Sciatic nerve (tissue), 2 donors: Measurements from ENCODE around the gene PCP2. TPM values are rescaled to one million over a fixed set of nuclear protein-coding genes. Genes with fewer than 3 reads are reported as not detected.

Experiments
- ATAC-seq: fragments of 200-7000 bp; cut with Tn5 transposase; one replicate; pipeline ENCODE4 v1.9.1; 2020; ENCODE audit warnings: mild to moderate bottlenecking, moderate library complexity
- DNase-seq: peaks from one replicate; pipeline ENCODE4 v3.0.0-alpha.2; 2020; ENCODE audit warnings: low spot score
- intact Hi-C: fragments of 100-400 bp; cut with DNase I; formaldehyde crosslinking; loops from one replicate; pipeline ENCODE4 v1.14.2; 2022
- total RNA-seq: library from RNA; stranded (reverse); fragmentation: NEBNext Ultra II Directional; extraction: Animal tissue kit (Norgen Biotek cat#: 25700); gene quantifications from one replicate; pipeline ENCODE4 v1.2.1, GENCODE V29; 2021
- donor health status: DM: no; HTN: no; CAD: no.
- donor health status: DM: no; HTN: no; CAD: no.

PCP2 gene
- total RNA-seq: not detected

DNA sequence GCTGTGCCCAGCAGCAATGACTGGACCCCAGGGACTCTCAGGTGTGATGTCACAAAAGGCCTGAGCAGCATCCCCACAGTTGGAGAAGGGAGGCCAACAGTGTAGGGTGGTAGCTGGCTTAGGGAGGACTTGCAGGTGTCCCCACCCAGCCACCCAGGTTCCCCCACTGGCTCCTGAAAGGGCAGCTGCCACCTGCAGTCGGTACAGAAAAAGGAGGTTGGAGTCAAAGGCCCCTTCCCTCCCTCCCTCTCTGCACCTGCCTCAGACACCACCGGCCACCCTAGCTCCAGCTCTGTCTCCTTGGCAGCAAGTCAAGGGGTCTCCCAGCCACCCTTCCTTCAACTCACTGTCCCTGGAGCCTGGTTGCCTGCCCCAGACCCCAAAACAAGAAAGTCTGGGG lies at the start of gene PCP2:
TSS of gene PCP2 (minus strand) at position 22 of the 400 bp plus-strand sequence. CDS start 262 bp downstream, outside the sequence.
- DNase-seq: no peak
- intact Hi-C loops: no loop called here
- ATAC-seq: no peak

DNA sequence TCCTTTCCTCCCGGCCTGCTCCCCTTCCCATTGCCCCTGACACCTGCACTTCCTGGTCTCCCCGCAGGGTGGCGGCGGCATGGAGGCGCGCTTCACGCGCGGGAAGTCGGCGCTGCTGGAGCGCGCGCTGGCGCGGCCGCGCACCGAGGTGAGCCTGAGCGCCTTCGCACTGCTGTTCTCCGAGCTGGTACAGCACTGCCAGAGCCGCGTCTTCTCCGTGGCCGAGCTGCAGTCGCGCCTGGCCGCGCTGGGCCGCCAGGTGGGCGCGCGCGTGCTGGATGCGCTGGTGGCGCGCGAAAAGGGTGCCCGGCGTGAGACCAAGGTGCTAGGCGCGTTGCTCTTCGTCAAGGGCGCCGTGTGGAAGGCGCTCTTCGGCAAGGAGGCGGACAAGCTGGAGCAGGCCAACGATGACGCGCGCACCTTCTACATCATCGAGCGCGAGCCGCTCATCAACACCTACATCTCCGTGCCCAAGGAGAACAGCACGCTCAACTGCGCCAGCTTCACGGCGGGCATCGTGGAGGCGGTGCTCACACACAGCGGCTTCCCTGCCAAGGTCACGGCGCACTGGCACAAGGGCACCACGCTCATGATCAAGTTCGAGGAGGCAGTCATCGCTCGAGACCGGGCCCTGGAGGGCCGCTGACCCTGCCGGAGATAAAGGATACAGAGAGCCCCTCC lies 48.8 kb upstream of the PCP2 start:
- intact Hi-C loops: no loop called here
- ATAC-seq (no peak), DNase-seq (no peak)

DNA sequence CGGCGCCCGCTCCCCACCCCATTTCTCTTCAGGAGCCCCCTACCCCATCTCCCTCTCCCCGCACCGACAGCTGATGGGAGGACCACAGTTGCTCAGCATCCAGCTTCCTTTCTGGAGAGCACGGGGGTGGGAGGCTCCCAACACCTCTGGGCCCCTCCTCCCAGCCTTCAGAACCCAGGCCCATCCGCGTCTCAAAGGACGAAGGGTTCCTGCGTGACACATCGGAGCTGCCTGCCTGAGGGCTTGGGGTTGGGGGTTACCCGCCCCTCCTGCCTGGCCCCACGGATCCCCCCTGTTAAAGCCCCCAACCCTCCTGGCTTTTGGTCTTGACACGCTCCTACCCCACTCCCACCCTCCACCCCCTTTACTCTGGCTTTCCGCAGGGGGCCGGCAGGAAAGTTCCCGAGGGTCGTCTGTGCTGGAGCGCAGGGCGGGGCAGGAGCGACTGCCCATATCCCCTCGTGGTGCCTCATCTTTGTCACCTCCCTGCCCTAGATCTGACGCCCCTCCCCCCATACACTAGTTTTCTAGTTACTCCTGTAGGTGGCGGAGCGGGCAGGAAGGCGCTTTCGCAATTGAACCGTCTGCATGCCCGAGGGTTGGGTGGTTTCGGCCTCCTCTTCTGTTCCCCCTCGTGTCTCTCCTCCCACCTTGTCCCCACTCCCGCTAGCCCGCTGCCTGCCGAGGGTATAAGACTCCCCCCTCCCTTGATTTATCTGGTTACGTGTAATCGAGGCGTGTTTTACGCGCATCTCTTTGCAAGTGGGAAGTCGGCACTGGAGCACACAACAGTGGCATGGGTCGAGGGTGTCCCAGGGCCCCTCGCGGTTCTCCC lies 48.0 kb upstream of the PCP2 start:
- peak; percentile 86 for ATAC-seq
- intact Hi-C loops: no loop called here
- DNase-seq: peak; percentile 85

DNA sequence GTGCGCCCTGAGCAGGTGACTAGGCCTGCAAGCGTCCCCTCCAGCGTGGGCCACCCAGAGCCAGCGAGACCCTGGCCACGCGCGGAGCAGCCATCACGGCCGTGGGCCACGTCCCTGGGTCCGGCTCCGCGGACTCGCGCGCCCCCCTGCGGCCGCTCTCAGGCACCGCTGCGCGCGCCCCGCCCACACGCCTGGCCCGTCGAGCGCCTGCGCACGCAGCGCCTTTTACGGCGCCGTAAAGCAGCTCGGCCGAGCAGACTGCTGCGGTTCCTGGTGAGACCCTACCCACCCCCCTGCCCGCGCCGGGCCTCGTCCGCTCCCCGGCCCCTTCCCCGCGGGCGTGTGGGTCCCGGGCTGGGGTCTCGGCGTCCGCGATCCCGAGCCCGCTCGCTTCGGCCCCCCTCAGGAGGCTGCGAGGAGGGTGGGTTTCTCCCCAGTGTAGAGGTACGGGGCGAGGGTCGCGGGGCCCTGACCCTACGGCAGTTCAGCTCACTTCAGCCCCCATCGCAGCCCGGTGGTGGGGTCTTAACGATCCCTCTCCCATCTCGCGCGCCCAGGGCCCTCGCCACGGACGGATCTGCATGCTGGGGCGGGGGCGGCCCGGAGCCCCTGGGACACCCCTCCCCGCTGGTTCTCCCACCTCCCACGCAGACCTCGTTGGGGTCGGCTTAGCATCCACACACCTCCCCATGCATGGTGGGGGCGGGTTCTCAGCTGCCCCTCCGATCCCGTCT lies 47.3 kb upstream of the PCP2 start, which contains the start of gene TRAPPC5:
TSS of gene TRAPPC5 (plus strand) at position 228 of the 734 bp plus-strand sequence. CDS start 1,421 bp downstream, outside the sequence.
- DNase-seq (peak; percentile 90), ATAC-seq (peak; percentile 85)
- intact Hi-C loops: no loop called here

DNA sequence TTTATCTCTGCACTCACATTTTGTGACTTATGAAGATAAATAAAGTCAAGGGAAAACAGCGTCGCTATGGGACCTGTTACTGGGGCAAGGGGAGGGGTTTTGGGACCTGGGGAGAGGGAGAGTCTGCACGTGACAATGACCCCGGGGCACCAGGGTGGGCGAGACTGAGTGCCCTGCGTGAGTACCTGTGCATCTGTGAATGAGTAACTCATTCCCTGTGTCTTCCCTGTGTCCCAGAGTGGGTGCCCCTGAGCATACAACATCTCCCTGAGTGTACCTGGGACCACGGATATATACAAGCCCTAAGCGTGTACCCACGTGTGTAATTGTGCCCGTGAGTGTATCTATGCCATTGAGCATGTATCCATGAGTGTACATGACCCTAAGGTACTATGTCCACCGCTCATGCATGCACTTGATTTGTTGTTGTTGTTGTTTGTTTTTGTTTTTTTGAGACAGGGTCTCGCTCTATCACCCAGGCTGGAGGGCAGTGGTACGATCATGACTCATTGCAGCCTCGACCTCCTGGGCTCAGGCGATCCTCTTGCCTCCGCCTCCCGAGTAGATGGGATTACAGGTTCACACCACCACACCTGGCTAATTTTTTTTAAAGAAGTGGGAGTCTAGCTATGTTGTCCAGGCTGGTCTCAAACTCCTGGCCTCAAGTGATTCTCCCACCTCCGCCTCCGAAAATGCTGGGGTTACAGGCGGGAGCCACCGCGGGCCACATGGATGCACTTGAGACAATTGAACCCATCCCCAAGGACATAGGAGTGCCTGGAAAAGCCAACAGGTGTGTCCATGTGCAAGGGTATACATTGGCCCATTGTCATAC lies 46.5 kb upstream of the PCP2 start:
- no peak for DNase-seq
- no peak for ATAC-seq
- intact Hi-C loops: no loop called here

DNA sequence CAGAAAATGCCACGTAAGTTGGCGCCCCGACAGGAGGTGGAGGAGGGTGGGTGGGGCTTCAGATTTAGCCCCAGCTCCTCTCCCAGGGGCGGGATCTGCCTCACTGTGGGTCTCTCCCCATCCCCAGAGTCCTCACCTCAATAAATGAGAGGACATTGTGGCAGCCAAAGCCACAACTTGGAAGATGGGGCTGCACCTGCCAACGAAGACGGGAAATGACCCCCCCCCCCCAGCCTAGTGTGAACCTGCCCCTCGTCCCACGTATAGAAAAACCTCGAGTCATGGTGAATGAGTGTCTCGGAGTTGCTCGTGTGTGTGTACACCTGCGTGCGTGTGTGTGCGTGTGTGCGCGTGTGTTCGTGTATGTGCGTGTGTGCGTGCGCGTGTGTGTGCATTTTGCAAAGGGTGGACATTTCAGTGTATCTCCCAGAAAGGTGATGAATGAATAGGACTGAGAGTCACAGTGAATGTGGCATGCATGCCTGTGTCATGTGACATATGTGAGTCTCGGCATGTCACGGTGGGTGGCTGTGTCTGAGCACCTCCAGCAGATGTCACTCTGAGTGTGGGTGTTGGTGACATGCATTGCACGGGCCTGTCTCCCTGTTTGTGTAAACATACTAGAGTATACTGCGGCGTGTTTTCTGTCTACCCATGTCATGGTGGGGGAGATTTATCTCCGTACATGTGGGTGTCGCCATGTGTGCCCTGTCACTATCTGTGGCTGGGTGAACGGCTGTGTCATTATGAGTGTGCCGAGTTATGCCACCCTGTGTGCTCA lies 45.6 kb upstream of the PCP2 start:
- ATAC-seq (no peak), DNase-seq (no peak)
- intact Hi-C loops: no loop called here

DNA sequence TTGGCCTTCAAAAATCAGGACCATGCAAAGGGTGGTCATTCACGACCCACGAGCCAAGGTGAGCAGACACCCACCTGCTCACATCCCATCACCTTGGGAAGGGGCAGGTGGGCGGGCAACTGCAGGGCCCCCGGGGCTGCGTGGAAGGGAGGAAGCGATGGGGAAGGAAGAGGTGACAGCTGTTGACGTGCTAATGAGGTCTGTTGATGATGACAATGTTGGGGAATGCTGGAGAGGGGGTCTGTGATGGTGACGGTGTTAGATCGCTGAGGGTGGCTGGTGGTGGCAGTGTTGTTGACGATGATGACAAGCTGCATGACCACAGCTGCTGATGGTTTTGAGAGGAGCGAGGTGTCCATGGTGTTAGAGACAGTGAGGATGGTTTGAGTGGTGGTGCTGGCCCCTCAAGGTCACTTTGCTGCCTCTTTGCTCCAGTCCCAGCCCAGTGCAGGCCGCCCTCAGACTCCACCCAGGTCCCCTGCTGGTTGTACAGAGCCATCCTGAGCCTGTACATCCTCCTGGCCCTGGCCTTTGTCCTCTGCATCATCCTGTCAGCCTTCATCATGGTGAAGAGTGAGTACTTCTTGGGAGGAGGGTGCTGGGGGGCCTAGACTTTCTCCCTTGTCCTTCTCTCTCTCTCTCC lies 44.3 kb upstream of the PCP2 start:
- DNase-seq (no peak), ATAC-seq (no peak)
- intact Hi-C loops: no loop called here

DNA sequence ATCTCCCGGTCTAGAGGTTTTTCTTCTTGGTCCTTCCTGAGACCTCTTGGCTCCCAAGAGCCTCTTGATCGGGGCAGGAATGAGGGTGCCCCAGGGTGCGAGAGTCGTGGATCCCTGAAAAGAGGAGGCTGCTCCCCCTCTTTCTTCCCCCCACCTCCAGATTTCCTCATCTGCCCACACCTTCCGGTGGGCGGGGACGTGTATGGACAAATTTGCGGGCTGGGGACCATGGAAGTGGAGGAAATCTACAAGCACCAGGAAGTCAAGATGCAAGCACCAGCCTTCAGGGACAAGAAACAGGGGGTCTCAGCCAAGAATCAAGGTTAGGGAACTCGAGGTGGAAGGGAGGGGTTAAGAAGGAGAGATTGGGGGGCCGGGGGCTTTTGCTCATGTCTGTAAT lies 43.3 kb upstream of the PCP2 start, which contains the start of gene MCEMP1:
TSS of gene MCEMP1 (plus strand) at position 237 of the 400 bp plus-strand sequence. CDS start at position 268, 31 bp downstream.
- ATAC-seq (no peak), DNase-seq (no peak)
- intact Hi-C loops: no loop called here

DNA sequence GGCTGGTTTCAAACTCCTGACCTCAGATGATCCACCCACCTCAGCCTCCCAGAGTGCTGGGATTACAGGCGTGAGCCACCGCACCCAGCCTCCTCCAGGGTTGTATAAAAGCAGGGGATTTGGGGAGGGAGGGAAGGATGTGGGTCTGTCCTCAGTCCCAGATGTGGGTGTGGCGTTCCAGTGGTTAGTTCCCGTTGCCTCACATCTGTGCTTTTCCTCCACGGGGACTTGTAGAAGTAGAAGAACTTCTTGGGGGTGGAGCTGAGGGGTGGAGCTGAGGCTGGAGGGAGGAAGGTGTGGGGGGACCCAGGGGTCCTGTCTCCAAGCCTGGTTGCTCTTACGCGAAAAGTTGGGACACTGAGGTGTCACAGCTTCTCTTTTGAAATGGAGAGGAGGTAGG lies 42.9 kb upstream of the PCP2 start:
- intact Hi-C loops: no loop called here
- ATAC-seq (no peak), DNase-seq (no peak)

DNA sequence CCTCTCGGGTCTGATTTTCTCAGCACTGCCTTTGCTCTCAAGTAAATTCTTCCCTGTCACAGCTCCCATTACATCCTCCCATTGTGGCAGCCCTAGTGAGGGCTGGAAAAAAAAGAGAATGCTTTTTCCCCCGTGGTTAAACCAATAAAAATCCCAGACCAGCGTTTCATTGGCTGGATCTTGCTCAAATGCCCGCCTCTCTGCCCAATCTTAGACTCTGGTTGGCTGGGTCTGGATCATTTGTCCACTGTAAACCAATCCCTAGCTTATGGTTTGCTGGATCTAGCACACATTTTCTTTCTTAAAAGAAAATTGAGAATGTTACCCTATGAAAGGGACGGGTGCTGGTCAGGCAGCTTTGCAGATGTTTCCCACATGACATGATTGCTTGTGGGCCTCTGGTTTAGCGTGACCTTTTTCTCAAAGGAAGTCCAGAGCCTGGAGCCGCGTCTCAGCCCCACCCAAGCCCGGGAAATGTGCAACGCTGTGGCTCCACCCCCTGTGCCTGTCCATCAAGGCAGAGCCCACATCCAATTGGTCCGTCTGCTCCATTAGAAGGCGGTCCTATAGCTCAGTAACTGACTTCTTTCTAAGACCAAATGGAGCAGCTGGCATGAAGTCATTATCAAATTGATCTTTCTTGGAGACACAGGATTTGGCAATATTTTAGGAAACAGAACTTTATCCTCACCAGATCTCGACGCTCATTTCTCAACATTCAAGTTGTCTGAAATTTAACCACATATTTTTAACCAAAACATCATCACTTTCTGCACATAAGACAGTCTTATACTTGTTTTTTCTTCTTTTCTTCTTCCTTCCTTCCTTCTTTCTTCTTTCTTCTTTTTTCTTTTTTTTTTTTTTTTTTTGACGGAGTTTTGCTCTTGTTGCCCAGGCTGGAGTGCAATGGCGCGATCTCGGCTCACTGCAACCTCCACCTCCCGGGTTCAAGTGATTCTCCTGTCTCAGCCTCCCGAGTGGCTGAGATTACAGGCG lies 40.8 kb upstream of the PCP2 start:
- ATAC-seq: peak; percentile 78
- peak; percentile 71 for DNase-seq
- intact Hi-C loops: no loop called here

DNA sequence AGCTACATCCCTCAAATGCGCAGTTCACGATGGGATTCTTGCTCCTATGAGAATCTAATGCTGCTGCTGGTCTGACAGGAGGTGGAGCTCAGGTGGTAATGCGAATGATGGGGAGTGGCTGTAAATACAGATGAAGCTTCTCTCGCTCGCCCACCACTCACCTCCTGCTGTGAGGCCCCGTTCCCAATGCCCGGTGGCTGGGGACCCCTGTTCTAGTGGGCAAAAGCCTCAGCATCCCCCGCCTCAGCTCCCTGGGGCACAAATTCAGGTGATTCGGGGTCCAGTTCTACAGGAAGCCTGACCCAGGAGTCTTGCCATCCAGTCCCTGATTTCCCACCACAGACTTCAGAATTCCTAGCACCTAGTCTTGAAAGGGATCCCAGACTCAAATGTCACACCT lies 39.0 kb upstream of the PCP2 start:
- DNase-seq (no peak), ATAC-seq (no peak)
- intact Hi-C loops: no loop called here

DNA sequence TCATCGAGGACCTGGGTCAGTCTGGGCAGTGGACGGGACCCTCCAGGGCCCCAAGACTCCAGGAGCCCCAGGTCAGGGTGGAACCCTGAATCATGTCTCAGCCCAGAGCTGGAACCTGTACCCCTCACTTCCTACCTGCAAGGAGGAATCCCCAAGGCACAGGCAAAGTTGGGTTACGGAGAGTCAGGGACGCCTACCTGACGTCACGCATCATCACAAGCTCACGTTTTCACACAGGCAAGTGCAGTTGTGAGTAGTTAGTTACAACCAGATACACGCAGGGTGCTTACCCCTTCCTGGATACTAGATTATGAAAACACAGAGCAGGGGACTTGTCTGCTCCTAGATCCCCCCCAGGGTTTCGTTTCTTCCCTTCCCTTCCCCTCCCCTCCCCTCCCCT lies 37.3 kb upstream of the PCP2 start:
- DNase-seq (no peak), ATAC-seq (no peak)
- intact Hi-C loops: no loop called here

DNA sequence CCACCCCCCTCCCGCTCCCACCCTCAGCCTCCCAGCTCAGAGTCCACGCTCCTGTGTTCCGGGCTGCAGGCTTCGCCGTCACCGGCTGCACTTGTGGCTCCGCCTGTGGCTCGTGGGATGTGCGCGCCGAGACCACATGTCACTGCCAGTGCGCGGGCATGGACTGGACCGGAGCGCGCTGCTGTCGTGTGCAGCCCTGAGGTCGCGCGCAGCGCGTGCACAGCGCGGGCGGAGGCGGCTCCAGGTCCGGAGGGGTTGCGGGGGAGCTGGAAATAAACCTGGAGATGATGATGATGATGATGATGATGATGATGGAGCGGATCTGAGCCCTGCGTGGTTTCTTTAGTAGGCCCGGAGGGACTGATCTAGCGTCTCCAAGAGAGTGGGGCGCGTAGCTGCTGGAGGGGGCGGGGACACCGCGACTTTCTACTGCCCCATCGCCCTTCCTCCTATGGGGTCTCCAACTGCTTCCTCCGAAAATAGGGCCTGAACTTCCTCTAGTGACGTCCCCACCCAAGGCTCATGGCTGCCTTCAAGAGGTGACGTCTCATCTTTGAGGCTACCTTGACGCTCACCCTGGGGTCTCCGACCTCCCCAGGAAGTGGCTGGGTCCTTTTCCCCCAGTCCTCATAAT lies 36.7 kb upstream of the PCP2 start:
- no peak for DNase-seq
- intact Hi-C loops: no loop called here
- ATAC-seq: no peak

DNA sequence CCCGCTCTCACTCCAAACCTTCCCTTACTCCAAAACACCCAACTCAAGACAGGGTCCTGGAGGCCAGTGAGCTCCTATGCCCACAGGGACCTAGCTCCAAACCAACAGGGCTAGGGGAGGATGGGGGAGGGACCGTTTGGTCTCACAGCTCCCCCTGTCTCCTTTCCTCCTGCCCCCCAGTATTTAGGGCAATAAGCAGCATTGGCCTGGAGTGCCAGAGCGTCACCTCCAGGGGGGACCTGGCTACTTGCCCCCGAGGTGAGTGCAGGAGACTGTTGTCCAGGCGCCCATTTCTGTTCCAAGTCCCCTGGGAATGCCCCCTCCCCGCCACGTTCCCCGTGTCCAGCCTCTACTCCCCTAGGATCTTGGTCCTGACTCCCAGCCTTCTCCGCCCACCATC lies 36.1 kb upstream of the PCP2 start:
- intact Hi-C loops: no loop called here
- DNase-seq: no peak
- no peak for ATAC-seq

DNA sequence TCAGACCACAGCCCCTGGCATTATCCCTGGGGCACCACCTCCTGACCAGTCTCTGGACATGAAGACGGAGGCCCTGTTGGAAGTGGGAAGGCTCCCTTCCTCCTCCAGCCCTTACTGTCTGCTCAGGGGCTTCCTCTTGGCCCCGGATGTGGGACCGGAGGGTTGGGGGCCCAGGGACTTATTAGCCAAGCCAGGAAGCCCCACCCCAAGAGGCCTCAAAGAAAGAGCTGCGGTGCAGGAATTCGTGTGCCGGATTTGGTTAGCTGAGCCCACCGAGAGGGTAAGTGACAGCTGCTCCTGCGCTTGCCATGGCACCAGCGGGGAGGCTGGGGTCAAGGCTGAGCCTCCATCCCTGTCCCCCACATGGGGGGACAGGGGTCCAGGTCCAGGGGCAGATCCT lies 35.3 kb upstream of the PCP2 start, which contains the start of gene RETN:
TSS of gene RETN (plus strand) at position 208 of the 400 bp plus-strand sequence. CDS start 278 bp downstream, outside the sequence.
- intact Hi-C loops: no loop called here
- ATAC-seq (no peak), DNase-seq (no peak)

DNA sequence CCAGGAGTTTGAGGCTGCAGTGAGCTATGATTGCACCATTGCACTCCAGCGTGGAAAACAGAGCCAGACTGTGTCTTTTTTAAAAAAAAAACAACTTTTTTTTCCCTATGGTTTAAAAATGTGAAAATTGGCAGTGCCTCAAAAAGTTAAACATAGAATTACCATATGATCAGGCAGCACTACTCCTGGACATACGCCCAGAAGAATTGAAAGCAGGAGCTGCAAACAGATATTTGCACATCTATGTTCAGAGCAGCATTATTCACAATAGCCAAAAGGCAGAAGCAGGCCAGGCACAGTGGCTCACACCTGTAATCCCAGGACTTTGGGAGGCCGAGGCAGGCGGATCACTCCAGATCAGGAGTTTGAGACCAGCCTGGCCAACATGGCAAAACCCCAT lies 31.6 kb upstream of the PCP2 start:
- no peak for ATAC-seq
- intact Hi-C loops: no loop called here

More for the DNA sequence above, 31.6 kb upstream of the PCP2 start:
- DNase-seq: no peak
